Tibial artery (tissue), 4 donors: ENCODE data around the gene LRBA.

Experiments
- DNase-seq, 2 donors: peaks; one replicate each; pipeline ENCODE4 v3.0.0-alpha.2; 2019
- H3K27ac ChIP-seq, 2 donors: fragments of 200-600 bp; sonication (generic) in 1 of 2; 1 replicate in 1 of 2; 2 replicates in 1 of 2; pipeline ENCODE4 v1.5.1; 2018 to 2019; ENCODE audit warnings: mild to moderate bottlenecking in 1 of 2
- H3K27me3 ChIP-seq, 2 donors: fragments of 200-600 bp; sonication (generic) in 1 of 2; one replicate each; pipeline versions ENCODE4 v1.5.1 to v1.6.0; 2016 to 2019
- H3K36me3 ChIP-seq, 3 donors: fragments of 200-600 bp; sonication (generic) in 2 of 3; one replicate each; pipeline ENCODE4 v1.5.1; 2016 to 2019; ENCODE audit warnings: mild to moderate bottlenecking in 2 of 3
- H3K4me1 ChIP-seq, 4 donors: fragments of 200-600 bp; sonication (generic) in 2 of 4; 1 replicate in 3 of 4; 2 replicates in 1 of 4; pipeline ENCODE4 v1.5.1; 2016 to 2019
- H3K4me3 ChIP-seq, 2 donors: fragments of 200-600 bp; sonication (generic) in 1 of 2; 1 replicate in 1 of 2; 2 replicates in 1 of 2; pipeline ENCODE4 v1.5.1; 2018 to 2019; ENCODE audit warnings: mild to moderate bottlenecking in 2 of 2
- H3K9me3 ChIP-seq, 3 donors: fragments of 200-600 bp; sonication (generic) in 1 of 3; one replicate each; pipeline ENCODE4 v1.5.1; 2016 to 2019
- intact Hi-C: fragments of 100-400 bp; cut with DNase I; formaldehyde crosslinking; loops from one replicate; pipeline ENCODE4 v1.15.0; 2023; ENCODE audit warnings: low total_unique reads
- TF ChIP-seq, protein P1 (sequence below), 2 experiments: fragments of 200-600 bp in 1 of 2; fragments of 450-650 bp in 1 of 2; IDR thresholded peaks; one replicate each; pipeline ENCODE4 v1.5.1; 2017 to 2019; ENCODE audit warnings: antibody characterized with exemption in 2 of 2, mild to moderate bottlenecking in 1 of 2, moderate library complexity in 1 of 2

LRBA gene

DNA sequence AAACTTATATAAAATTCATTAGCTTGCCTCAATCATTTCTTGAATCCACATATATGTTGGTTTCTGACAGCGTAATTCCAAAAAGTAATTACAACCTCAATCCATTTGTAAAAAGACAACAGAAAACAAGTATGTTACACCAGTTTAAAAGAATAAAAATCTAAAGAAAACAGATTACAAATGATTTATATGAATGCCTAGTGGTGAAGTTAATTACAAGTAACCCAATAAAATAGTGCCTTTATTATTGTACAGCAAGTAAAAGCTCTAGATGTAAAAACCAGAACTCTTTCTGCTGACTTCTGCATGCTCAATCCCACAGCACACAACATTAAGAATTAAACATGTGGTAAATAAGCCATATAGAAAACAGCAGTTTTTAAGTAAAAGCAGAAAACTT lies 235.4 kb downstream of the LRBA start:
- Histone ChIP-seq H3K4me1 (peaks cover 0 to 20% (median 5%) of the 10 kb centered on the region in 4 donors), H3K36me3 (no peaks in the 10 kb centered on the region), H3K27me3 (no peaks in the 10 kb centered on the region), H3K9me3 (no peaks in the 10 kb centered on the region), H3K27ac (no peak overlapping the region), H3K4me3 (no peak overlapping the region)
- TF ChIP-seq, protein P1, sequence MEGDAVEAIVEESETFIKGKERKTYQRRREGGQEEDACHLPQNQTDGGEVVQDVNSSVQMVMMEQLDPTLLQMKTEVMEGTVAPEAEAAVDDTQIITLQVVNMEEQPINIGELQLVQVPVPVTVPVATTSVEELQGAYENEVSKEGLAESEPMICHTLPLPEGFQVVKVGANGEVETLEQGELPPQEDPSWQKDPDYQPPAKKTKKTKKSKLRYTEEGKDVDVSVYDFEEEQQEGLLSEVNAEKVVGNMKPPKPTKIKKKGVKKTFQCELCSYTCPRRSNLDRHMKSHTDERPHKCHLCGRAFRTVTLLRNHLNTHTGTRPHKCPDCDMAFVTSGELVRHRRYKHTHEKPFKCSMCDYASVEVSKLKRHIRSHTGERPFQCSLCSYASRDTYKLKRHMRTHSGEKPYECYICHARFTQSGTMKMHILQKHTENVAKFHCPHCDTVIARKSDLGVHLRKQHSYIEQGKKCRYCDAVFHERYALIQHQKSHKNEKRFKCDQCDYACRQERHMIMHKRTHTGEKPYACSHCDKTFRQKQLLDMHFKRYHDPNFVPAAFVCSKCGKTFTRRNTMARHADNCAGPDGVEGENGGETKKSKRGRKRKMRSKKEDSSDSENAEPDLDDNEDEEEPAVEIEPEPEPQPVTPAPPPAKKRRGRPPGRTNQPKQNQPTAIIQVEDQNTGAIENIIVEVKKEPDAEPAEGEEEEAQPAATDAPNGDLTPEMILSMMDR (IDR thresholded peaks at IDR 0.05): no peak
- intact Hi-C loops: no loop called here
- DNase-seq: no peak

DNA sequence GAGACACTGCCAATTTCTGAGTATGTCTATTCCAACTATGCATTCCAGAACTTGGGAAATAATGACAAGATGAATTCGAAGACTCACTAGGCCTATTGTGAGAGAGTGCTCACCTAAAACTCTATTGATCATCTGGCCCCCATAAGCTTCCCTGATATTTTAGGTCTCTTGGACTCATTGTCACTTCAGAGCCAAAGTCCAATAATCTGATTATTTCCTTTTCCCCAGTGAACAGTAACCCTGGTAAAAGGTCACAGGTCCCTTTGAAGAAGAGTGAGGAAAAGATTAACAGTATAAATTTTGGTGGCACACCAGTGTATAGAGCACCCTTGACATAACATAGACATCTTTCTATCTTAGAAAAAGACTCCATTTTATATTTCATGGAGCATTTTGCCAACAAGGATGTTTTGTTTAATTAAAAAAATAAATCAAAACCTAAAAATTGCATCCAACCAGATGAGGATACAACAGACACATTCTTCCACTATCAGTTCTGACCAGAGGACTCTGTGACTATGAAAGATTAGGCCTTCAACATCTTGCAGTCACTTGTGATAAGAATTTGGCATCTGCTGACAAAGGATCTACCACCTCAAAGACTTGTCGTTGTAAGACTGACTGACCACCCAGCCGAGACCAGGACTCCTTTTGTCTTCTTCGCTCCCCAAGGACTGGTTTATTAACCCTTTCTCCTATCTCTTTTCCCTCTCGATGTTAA lies 241.2 kb downstream of the LRBA start:
- Histone ChIP-seq H3K27me3 (no peaks in the 10 kb centered on the region), H3K4me3 (no peak overlapping the region), H3K27ac (no peak overlapping the region), H3K4me1 (no peaks in the 10 kb centered on the region), H3K36me3 (peaks cover 0 to 4% (median 0%) of the 10 kb centered on the region in 3 donors), H3K9me3 (no peaks in the 10 kb centered on the region)
- intact Hi-C loops: no loop called here
- TF ChIP-seq, protein P1 (IDR thresholded peaks at IDR 0.05): no peak
- no peak for DNase-seq

DNA sequence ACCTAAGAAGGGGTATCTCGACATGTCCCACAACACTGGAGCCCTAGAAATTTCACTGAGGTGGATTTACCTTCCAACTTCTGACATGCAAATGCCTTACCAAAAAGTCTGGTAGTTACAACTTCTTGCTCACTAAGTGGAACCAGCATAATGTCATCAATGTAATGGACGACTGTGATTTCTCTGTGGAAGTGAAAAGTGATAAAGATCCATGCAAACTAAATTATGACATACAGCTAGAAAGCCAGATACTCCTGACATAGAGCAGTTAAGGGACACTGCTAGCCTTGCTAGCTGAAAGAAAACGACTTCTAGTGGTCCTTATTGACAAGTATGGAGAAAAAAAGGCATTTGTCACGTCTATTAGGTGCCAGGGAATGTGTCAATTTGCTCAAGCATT lies 242.1 kb downstream of the LRBA start:
- Histone ChIP-seq H3K27me3 (no peaks in the 10 kb centered on the region), H3K27ac (no peak overlapping the region), H3K4me3 (no peak overlapping the region), H3K36me3 (peaks cover 0 to 4% (median 0%) of the 10 kb centered on the region in 3 donors), H3K4me1 (no peaks in the 10 kb centered on the region), H3K9me3 (no peaks in the 10 kb centered on the region)
- intact Hi-C loops: no loop called here
- TF ChIP-seq, protein P1 (IDR thresholded peaks at IDR 0.05): no peak
- DNase-seq: no peak

DNA sequence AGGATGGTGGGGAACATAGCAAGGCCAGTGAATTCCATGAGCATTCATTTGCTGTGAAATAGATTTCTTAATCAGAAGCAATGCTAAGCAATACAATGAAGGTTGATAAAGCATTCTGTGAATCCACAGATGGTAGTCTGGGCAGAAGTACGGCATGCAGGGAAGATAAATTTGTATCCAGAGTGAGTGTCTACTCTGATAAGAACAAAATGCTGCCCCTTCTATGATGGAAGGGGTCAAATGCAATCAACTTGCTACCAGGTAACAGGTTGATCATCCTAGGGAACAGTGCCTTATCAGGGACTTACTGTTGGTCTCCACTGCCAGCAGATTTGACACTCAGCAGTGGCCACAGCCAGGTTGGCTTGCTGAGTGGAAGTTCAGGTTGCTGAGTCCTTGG lies 243.7 kb downstream of the LRBA start:
- Histone ChIP-seq H3K27ac (no peak overlapping the region), H3K36me3 (peaks cover 0 to 4% (median 0%) of the 10 kb centered on the region in 3 donors), H3K4me3 (no peak overlapping the region), H3K9me3 (no peaks in the 10 kb centered on the region), H3K4me1 (no peaks in the 10 kb centered on the region), H3K27me3 (no peaks in the 10 kb centered on the region)
- intact Hi-C loops: no loop called here
- no peak for DNase-seq
- TF ChIP-seq, protein P1 (IDR thresholded peaks at IDR 0.05): no peak

DNA sequence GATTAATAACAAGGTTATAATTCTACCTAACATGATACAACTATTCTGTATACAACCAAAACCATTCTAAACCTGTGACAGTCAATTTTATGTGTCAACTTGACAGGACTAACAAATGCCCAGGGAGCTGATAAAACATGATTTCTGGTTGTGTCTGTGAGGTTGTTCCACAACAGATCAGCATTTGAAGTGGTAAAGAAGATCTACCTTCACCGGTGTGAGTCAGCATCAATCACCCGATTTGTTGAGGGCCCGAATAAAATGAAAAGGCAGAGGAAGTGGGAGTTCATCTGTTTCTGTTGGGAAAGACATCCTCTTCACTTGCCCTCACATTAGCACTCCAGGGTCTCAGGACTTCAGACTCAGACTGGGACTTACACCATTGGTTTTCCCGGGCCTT lies 245.2 kb downstream of the LRBA start:
- Histone ChIP-seq H3K9me3 (no peaks in the 10 kb centered on the region), H3K36me3 (peaks cover 0 to 4% (median 0%) of the 10 kb centered on the region in 3 donors), H3K4me3 (no peak overlapping the region), H3K4me1 (no peaks in the 10 kb centered on the region), H3K27ac (no peak overlapping the region), H3K27me3 (no peaks in the 10 kb centered on the region)
- intact Hi-C loops: no loop called here
- DNase-seq: no peak
- TF ChIP-seq, protein P1 (IDR thresholded peaks at IDR 0.05): no peak
